OCI-LY7 (cell line): Measurements from ENCODE around the gene HOXB5. TPM values are rescaled to one million over a fixed set of nuclear protein-coding genes. Genes with fewer than 3 reads are reported as not detected.

ENCODE experiments used
- BruUV-seq: library from RNA; stranded (reverse); fragments of 400-500 nt; replicated peaks from 2 replicates; lab custom pipeline; 2021; lab: Mats Ljungman, UMichigan
- CTCF ChIA-PET: fragments of 300-600 bp; sonication (Branson Sonifier 250); formaldehyde crosslinking; loops from one replicate; lab custom pipeline; 2022; ENCODE audit warnings: antibody characterized with exemption; ENCODE audit not compliant: unreplicated experiment; lab: Charles Lee
- POLR2A ChIA-PET: fragments of 300-600 bp; sonication (Branson Sonifier 250); formaldehyde crosslinking; loops from one replicate; lab custom pipeline; 2022; ENCODE audit warnings: antibody characterized with exemption; lab: Charles Lee
- DNase-seq: peaks from one replicate; pipeline ENCODE4 v3.0.0-alpha.2; 2015; ENCODE audit warnings: low spot score
- H2AFZ ChIP-seq: fragments of 200-600 bp; sonication (generic), shearing (Covaris generic); 2 replicates; pipeline ENCODE4 v1.6.1; 2014; ENCODE audit warnings: mild to moderate bottlenecking, antibody characterized with exemption, low read length, moderate library complexity
- H3K27ac ChIP-seq: fragments of 200-600 bp; sonication (generic); 2 replicates; pipeline ENCODE4 v1.5.1; 2014; ENCODE audit warnings: mixed run types, low read depth, mild to moderate bottlenecking, moderate library complexity, low read length, inconsistent platforms; ENCODE audit not compliant: poor library complexity, severe bottlenecking
- H3K36me3 ChIP-seq: fragments of 200-600 bp; sonication (generic); 2 replicates; pipeline ENCODE4 v1.6.1; 2014; ENCODE audit warnings: mild to moderate bottlenecking, antibody characterized with exemption, low read length, moderate library complexity, mixed read lengths; ENCODE audit not compliant: insufficient read depth
- H3K4me1 ChIP-seq: fragments of 200-600 bp; sonication (generic); 2 replicates; pipeline ENCODE4 v1.5.1; 2014; ENCODE audit warnings: mild to moderate bottlenecking, low read length; ENCODE audit not compliant: insufficient read depth, poor library complexity, severe bottlenecking
- H3K4me2 ChIP-seq: fragments of 200-600 bp; sonication (generic); 2 replicates; pipeline ENCODE4 v1.6.1; 2014; ENCODE audit warnings: mild to moderate bottlenecking, low read length
- H3K4me3 ChIP-seq: fragments of 200-600 bp; sonication (generic); 2 replicates; pipeline ENCODE4 v1.5.1; 2014; ENCODE audit warnings: mild to moderate bottlenecking, low read depth, low read length; ENCODE audit not compliant: poor library complexity, severe bottlenecking
- H3K79me2 ChIP-seq: fragments of 200-600 bp; sonication (generic); 2 replicates; pipeline ENCODE4 v1.6.1; 2016; ENCODE audit warnings: low read depth, mild to moderate bottlenecking, low read length, moderate library complexity, mixed read lengths; ENCODE audit not compliant: insufficient read depth
- H3K9me2 ChIP-seq: fragments of 200-600 bp; sonication (generic); 2 replicates; pipeline ENCODE4 v1.6.1; 2016; ENCODE audit warnings: mild to moderate bottlenecking, low read length, mixed read lengths; ENCODE audit not compliant: insufficient read depth
- H3K9me3 ChIP-seq: fragments of 200-600 bp; sonication (generic); 2 replicates; pipeline ENCODE4 v1.6.1; 2014; ENCODE audit warnings: mild to moderate bottlenecking, mixed run types, low read length, mixed read lengths
- H4K20me1 ChIP-seq: fragments of 200-600 bp; sonication (generic); 2 replicates; pipeline ENCODE4 v1.6.1; 2014; ENCODE audit warnings: mild to moderate bottlenecking, antibody characterized with exemption, low read length, moderate library complexity, mixed read lengths; ENCODE audit not compliant: insufficient read depth
- EZH2phosphoT487 ChIP-seq: fragments of 200-600 bp; sonication (generic); IDR thresholded peaks from 2 replicates; pipeline ENCODE4 v1.6.1; 2018; ENCODE audit warnings: low read depth, borderline replicate concordance, mild to moderate bottlenecking, mixed run types, antibody characterized with exemption, low read length, moderate library complexity, mixed read lengths
- intact Hi-C: fragments of 100-400 bp; cut with micrococcal nuclease; formaldehyde crosslinking; loops from one replicate; pipeline ENCODE4 v1.10.0; 2022; ENCODE audit not compliant: unreplicated experiment
- total RNA-seq, 2 experiments: library from RNA; depleted of rRNA in 1 of 2; stranded (reverse); fragments of >200 nt in 1 of 2; shearing (Covaris generic) in 1 of 2; gene quantifications; 2 replicates each; pipeline ENCODE4 v1.2.3, GENCODE V29; 2014 to 2022
- TF ChIP-seq, protein P1 (sequence below): fragments of 200-600 bp; sonication (generic); conservative IDR thresholded peaks from 2 replicates; pipeline ENCODE4 v1.5.1; 2014; ENCODE audit warnings: mild to moderate bottlenecking, antibody characterized with exemption, low read length, moderate library complexity, mixed read lengths

Gene HOXB5
- total RNA-seq, 2 experiments from 2014 or later, result not detected

DNA sequence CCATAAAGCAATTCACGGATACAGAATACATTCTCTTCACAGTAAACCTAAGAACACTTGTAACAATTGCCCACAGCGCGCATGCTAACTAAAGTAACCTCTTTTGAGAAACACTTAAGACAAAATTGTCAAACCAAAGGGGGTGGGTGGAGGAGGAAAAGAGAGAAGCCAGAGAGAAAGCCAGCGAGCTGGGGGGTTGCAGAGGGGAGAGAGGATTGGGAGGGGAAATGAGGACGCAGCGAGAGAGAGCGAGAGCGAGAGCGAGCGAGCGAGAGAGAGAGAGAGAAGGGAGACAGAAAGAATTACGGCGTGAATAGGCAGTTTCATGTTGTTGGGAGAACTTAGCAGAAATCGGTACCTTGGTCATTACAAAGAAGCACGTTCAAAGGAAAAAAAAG, 18.9 kb upstream of the HOXB5 start:
- Histone ChIP-seq H3K4me1 (peaks cover 31% of the 10 kb centered on the region), H3K9me3 (no peaks in the 10 kb centered on the region), H3K36me3 (no peaks in the 10 kb centered on the region), H3K4me3 (peak overlapping the region; percentile 72), H3K79me2 (no peaks in the 10 kb centered on the region), H4K20me1 (no peaks in the 10 kb centered on the region), H3K27ac (no peak overlapping the region), H2AFZ (peak overlapping the region; percentile 96), H3K9me2 (no peaks in the 10 kb centered on the region), H3K4me2 (peak overlapping the region; percentile 73)
- intact Hi-C loops, result no loop called here
- TF ChIP-seq, protein P1, sequence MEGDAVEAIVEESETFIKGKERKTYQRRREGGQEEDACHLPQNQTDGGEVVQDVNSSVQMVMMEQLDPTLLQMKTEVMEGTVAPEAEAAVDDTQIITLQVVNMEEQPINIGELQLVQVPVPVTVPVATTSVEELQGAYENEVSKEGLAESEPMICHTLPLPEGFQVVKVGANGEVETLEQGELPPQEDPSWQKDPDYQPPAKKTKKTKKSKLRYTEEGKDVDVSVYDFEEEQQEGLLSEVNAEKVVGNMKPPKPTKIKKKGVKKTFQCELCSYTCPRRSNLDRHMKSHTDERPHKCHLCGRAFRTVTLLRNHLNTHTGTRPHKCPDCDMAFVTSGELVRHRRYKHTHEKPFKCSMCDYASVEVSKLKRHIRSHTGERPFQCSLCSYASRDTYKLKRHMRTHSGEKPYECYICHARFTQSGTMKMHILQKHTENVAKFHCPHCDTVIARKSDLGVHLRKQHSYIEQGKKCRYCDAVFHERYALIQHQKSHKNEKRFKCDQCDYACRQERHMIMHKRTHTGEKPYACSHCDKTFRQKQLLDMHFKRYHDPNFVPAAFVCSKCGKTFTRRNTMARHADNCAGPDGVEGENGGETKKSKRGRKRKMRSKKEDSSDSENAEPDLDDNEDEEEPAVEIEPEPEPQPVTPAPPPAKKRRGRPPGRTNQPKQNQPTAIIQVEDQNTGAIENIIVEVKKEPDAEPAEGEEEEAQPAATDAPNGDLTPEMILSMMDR, result no peak
- no peak for TF ChIP-seq EZH2phosphoT487
- peak; percentile 13 for DNase-seq
- ChIA-PET POLR2A (interaction anchor here (0.7 kb wide), 1 partner anchor 173 kb away, joined by 8 read pairs; no protein-coding TSS in a partner anchor), CTCF (no interaction called here)
- no TSS peak for BruUV-seq

DNA sequence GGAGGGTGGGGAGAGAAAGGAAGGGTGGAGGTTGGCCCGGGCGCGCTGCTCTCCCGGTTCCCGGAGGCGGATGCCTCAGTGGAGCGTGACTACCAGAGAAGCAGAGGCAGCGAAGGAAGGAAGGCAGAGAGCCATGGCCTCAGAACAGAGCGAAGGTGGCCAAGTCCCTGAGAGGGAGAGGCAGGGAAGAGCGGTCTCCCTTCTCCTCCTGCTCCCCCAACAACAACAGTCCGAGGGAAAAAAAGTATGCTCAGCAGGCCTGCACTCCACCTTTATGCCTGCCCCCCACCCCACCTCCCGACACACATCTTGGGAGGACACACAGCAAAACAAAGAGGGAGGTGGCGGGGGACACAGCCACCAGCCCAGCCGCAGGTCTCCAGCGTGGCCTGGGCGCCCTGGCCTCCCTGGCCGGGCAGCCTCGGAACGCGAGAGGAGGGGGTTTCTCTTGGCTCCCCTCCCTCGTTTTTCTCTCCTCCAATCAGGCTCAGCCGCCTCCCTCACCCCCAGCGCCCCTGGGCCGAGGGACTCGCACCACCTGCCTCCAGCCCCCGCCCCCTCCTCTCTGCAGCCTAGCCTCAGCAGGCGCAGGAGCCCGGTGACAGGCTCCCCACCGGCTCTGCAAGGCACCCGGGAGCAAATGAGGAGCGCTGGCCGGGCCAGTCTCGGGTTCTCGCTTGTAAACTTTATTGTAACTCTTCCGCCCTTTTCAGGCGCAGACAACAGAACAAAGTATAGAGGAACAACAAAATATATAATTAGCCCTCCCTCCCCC, 18.3 kb upstream of the HOXB5 start:
- CTCF ChIA-PET, result no interaction called here
- H3K4me2 ChIP-seq, result peak overlapping the region; percentile 73
- H2AFZ ChIP-seq, result peak overlapping the region; percentile 96
- POLR2A ChIA-PET, result interaction anchor here (0.7 kb wide), 1 partner anchor 173 kb away, joined by 8 read pairs; no protein-coding TSS in a partner anchor
- intact Hi-C loops, result no loop called here
- TF ChIP-seq, protein P1, result no peak
- no peak for TF ChIP-seq EZH2phosphoT487
- no TSS peak for BruUV-seq
- H3K27ac ChIP-seq, result peak overlapping the region; percentile 32
- H3K4me3 ChIP-seq, result peak overlapping the region; percentile 72
- no peaks in the 10 kb centered on the region for H3K9me3 ChIP-seq
- H3K4me1 ChIP-seq, result peaks cover 31% of the 10 kb centered on the region
- H3K36me3 ChIP-seq, result no peaks in the 10 kb centered on the region
- peak; percentile 25 for DNase-seq
- H3K9me2 ChIP-seq, result no peaks in the 10 kb centered on the region
- H3K79me2 ChIP-seq, result no peaks in the 10 kb centered on the region
- no peaks in the 10 kb centered on the region for H4K20me1 ChIP-seq

DNA sequence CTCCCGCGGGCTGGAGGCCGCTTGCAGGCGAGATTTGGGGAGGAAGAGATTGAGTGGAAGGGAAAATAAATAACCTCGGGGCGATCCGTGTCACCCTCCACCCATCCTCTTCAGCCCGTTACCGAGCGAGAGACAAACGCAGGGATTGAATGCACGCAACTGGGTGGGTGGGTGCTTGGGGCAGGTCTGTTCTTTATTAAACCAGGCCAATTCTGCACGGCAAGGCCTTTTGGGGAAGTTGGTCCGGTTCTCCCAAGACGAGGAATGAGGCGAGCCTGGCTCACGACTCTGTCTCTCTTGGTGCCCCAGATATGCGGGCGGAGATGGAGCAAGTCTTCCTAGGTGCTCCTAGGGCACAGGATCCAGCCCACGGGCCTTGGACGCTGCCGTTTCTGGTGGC, 17.6 kb upstream of the HOXB5 start:
- Histone ChIP-seq H3K4me3 (peak overlapping the region; percentile 72), H2AFZ (peak overlapping the region; percentile 96), H3K27ac (peak overlapping the region; percentile 32), H3K4me1 (peaks cover 31% of the 10 kb centered on the region), H3K9me2 (no peaks in the 10 kb centered on the region), H4K20me1 (no peaks in the 10 kb centered on the region), H3K4me2 (peak overlapping the region; percentile 73), H3K9me3 (no peaks in the 10 kb centered on the region), H3K36me3 (no peaks in the 10 kb centered on the region), H3K79me2 (no peaks in the 10 kb centered on the region)
- intact Hi-C loops, result no loop called here
- POLR2A ChIA-PET, result no interaction called here
- no TSS peak for BruUV-seq
- TF ChIP-seq, protein P1, result no peak
- TF ChIP-seq EZH2phosphoT487, result no peak
- DNase-seq, result peak; percentile 38
- CTCF ChIA-PET, result no interaction called here
